Measurements from ENCODE around the gene PARD3B.

Gene PARD3B

DNA sequence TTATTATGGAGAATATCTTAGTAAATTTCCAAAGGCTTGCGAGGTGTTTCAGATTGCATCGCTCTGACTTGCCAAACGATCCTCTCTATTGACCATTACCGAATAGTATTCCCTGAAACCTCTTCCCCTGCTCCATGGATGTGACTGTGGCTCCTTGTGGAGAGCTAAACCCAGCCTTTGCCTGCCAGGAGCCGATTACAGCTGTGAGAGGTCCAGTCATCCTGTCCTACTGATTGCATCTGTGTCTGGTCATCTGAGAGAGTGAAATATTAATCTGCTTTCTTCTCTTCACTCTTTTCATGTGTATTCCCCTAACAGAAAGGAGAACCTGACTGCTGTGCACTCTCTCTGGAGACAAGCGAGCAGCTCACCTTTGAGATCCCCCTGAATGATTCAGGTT is 613.1 kb downstream of the PARD3B start:
- Histone ChIP-seq H3K4me1 (ENCODE audit: control insufficient read depth, low read length) (no peaks in the 10 kb centered on the region), H3K4me3 (ENCODE audit: low read length) (no peak overlapping the region), H3F3A (ENCODE audit: control insufficient read depth, insufficient read depth) (no peaks in the 10 kb centered on the region), H3K79me2 (ENCODE audit: control insufficient read depth, low read length) (no peaks in the 10 kb centered on the region), H3K9me3 (ENCODE audit: control insufficient read depth, insufficient read depth, low read length) (no peaks in the 10 kb centered on the region), H4K20me1 (ENCODE audit: control insufficient read depth, insufficient read depth, low read depth, low read length) (no peaks in the 10 kb centered on the region), H3K27me3 (ENCODE audit: control insufficient read depth, low read length) (no peaks in the 10 kb centered on the region), H3K4me2 (ENCODE audit: low read length) (no peak overlapping the region), H3K36me3 (ENCODE audit: control insufficient read depth, low read length) (no peaks in the 10 kb centered on the region), H3K9me2 (replicated peaks; ENCODE audit: control insufficient read depth, low read length) (no peaks in the 10 kb centered on the region), H3K27ac (ENCODE audit: low read depth, low read length) (no peak overlapping the region)
- TF ChIP-seq EZH2phosphoT487 (IDR thresholded peaks at IDR 0.05; ENCODE audit: borderline replicate concordance, low read length): no peak
- TF ChIP-seq, protein P1, sequence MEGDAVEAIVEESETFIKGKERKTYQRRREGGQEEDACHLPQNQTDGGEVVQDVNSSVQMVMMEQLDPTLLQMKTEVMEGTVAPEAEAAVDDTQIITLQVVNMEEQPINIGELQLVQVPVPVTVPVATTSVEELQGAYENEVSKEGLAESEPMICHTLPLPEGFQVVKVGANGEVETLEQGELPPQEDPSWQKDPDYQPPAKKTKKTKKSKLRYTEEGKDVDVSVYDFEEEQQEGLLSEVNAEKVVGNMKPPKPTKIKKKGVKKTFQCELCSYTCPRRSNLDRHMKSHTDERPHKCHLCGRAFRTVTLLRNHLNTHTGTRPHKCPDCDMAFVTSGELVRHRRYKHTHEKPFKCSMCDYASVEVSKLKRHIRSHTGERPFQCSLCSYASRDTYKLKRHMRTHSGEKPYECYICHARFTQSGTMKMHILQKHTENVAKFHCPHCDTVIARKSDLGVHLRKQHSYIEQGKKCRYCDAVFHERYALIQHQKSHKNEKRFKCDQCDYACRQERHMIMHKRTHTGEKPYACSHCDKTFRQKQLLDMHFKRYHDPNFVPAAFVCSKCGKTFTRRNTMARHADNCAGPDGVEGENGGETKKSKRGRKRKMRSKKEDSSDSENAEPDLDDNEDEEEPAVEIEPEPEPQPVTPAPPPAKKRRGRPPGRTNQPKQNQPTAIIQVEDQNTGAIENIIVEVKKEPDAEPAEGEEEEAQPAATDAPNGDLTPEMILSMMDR (IDR thresholded peaks at IDR 0.05; ENCODE audit: low read depth, low read length, poor library complexity, severe bottlenecking): no peak

DNA sequence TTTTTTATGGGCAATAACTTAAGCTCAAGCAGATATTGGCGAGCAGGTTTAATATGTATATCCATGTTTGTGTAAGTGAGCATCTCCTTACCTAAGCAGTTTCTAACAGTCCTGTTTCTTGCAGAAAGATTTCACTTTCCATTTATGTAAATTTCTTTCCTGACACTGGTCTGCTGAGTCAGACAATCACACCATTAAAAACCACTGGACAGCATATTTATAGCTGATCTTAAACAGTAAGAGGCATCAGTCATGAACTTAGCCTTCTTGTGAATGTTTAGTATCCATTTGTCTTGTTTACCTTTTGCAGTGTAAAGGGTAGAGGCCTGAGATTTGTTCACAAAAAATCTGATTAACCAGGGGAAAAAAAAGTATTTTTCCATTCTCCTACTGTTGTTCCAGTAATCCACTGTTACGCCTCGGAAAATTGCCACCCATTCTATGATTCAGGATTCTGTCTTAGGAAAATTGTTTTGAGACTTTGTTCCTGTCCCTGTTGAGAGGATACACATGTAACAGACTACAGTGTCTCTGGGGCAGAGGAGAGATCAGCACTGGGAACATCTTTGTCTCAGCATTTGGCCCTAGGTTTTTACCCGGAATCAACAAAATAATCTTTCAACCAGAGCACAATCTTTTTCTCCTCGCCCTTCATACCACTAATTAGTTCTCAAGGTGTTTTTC is 616.0 kb downstream of the PARD3B start:
- Histone ChIP-seq H3K79me2 (ENCODE audit: control insufficient read depth, low read length) (no peaks in the 10 kb centered on the region), H3K27me3 (ENCODE audit: control insufficient read depth, low read length) (no peaks in the 10 kb centered on the region), H3K4me3 (ENCODE audit: low read length) (no peak overlapping the region), H4K20me1 (ENCODE audit: control insufficient read depth, insufficient read depth, low read depth, low read length) (no peaks in the 10 kb centered on the region), H3K27ac (ENCODE audit: low read depth, low read length) (no peak overlapping the region), H3K4me1 (ENCODE audit: control insufficient read depth, low read length) (no peaks in the 10 kb centered on the region), H3K9me2 (replicated peaks; ENCODE audit: control insufficient read depth, low read length) (no peaks in the 10 kb centered on the region), H3K36me3 (ENCODE audit: control insufficient read depth, low read length) (no peaks in the 10 kb centered on the region), H3F3A (ENCODE audit: control insufficient read depth, insufficient read depth) (no peaks in the 10 kb centered on the region), H3K9me3 (ENCODE audit: control insufficient read depth, insufficient read depth, low read length) (no peaks in the 10 kb centered on the region), H3K4me2 (ENCODE audit: low read length) (no peak overlapping the region)
- TF ChIP-seq EZH2phosphoT487 (IDR thresholded peaks at IDR 0.05; ENCODE audit: borderline replicate concordance, low read length): no peak
- TF ChIP-seq, protein P1 (IDR thresholded peaks at IDR 0.05; ENCODE audit: low read depth, low read length, poor library complexity, severe bottlenecking): no peak

DNA sequence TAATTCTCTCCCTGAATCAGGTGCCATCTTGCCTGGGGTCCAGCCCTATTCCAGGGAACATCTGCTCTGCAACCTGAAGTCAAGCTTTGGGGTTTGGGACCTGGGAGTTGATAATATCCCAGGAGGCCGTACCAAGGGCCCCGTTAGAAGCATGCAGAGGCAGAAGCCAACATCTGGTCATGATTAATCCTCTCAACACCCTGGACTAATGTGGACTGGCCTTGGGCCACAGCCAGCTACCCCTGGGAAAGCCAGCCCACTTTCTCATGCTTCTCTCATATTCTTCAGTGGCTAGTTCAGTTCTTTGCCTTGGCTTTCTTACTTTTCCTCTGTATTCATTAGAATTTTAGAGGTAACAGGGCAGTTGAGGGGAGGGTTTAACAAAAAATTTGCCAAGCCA is 621.5 kb downstream of the PARD3B start:
- no peaks in the 10 kb centered on the region for H3K79me2 ChIP-seq (ENCODE audit: control insufficient read depth, low read length)
- no peak overlapping the region for H3K4me3 ChIP-seq (ENCODE audit: low read length)
- no peak for TF ChIP-seq EZH2phosphoT487 (IDR thresholded peaks at IDR 0.05; ENCODE audit: borderline replicate concordance, low read length)
- TF ChIP-seq, protein P1 (IDR thresholded peaks at IDR 0.05; ENCODE audit: low read depth, low read length, poor library complexity, severe bottlenecking): no peak
- no peaks in the 10 kb centered on the region for H3K4me1 ChIP-seq (ENCODE audit: control insufficient read depth, low read length)
- no peak overlapping the region for H3K4me2 ChIP-seq (ENCODE audit: low read length)
- H3K9me3 ChIP-seq (ENCODE audit: control insufficient read depth, insufficient read depth, low read length): no peaks in the 10 kb centered on the region
- no peaks in the 10 kb centered on the region for H3K27me3 ChIP-seq (ENCODE audit: control insufficient read depth, low read length)
- H3K9me2 ChIP-seq (replicated peaks; ENCODE audit: control insufficient read depth, low read length): no peaks in the 10 kb centered on the region
- H3K27ac ChIP-seq (ENCODE audit: low read depth, low read length): no peak overlapping the region
- H3K36me3 ChIP-seq (ENCODE audit: control insufficient read depth, low read length): no peaks in the 10 kb centered on the region
- H3F3A ChIP-seq (ENCODE audit: control insufficient read depth, insufficient read depth): no peaks in the 10 kb centered on the region
- H4K20me1 ChIP-seq (ENCODE audit: control insufficient read depth, insufficient read depth, low read depth, low read length): no peaks in the 10 kb centered on the region
